H1 (cell line): ENCODE measurements around the gene TEX30. TPM values are rescaled to one million over a fixed set of nuclear protein-coding genes. Genes with fewer than 3 reads are reported as not detected.

Experiments used
- CTCF ChIA-PET: fragments of 300-600 bp; sonication (Branson Sonifier 250); formaldehyde crosslinking; loops from one replicate; lab custom pipeline; 2021; ENCODE audit not compliant: partially characterized antibody; lab: Charles Lee
- POLR2A ChIA-PET: fragments of 300-600 bp; sonication (Branson Sonifier 250); formaldehyde crosslinking; loops from one replicate; lab custom pipeline; 2021; ENCODE audit warnings: inconsistent platforms; ENCODE audit not compliant: partially characterized antibody; lab: Charles Lee
- DNase-seq, 2 experiments: peaks; one replicate each; pipeline versions ENCODE4 v3.0.0 to v3.0.0-alpha.2; 2010 to 2022; ENCODE audit warnings: low spot score in 2 of 2, low read depth in 1 of 2, mixed read lengths in 1 of 2
- FAIRE-seq: peaks from 2 replicates; lab custom pipeline; 2011; peaks lifted over from hg19 to GRCh38; lab: Jason Lieb, UNC
- H2AFZ ChIP-seq: 2 replicates; pipeline ENCODE4 v1.8.1; 2012; ENCODE audit warnings: low read length, inconsistent platforms
- H2AK5ac ChIP-seq: 2 replicates; pipeline ENCODE4 v1.6.1; 2013; ENCODE audit warnings: low read depth, low read length
- H2BK120ac ChIP-seq: replicated peaks from 2 replicates; pipeline ENCODE3; 2013; ENCODE audit warnings: low read depth, low read length, inconsistent platforms
- H2BK12ac ChIP-seq: 2 replicates; pipeline ENCODE4 v1.6.1; 2013; ENCODE audit warnings: low read depth, low read length
- H2BK15ac ChIP-seq: 2 replicates; pipeline ENCODE4 v1.6.1; 2013; ENCODE audit warnings: low read length
- H2BK20ac ChIP-seq: 2 replicates; pipeline ENCODE4 v1.6.1; 2013; ENCODE audit warnings: low read length
- H2BK5ac ChIP-seq: 2 replicates; pipeline ENCODE4 v1.6.1; 2013; ENCODE audit warnings: low read depth, low read length
- H3K14ac ChIP-seq: 2 replicates; pipeline ENCODE4 v1.6.1; 2013; ENCODE audit warnings: inconsistent platforms; ENCODE audit not compliant: insufficient read length
- H3K18ac ChIP-seq: 2 replicates; pipeline ENCODE4 v1.6.1; 2013; ENCODE audit warnings: low read length; ENCODE audit errors: extremely low read depth
- H3K23ac ChIP-seq: 2 replicates; pipeline ENCODE4 v1.6.1; 2013; ENCODE audit warnings: inconsistent platforms; ENCODE audit not compliant: insufficient read length
- H3K23me2 ChIP-seq: 2 replicates; pipeline ENCODE4 v1.6.1; 2013; ENCODE audit warnings: low read depth, low read length
- H3K27ac ChIP-seq: 2 replicates; pipeline ENCODE4 v1.6.1; 2011; ENCODE audit warnings: low read depth, low read length, inconsistent platforms
- H3K27me3 ChIP-seq, 4 experiments: replicated peaks in 1 of 4; 1 replicate in 1 of 4; 2 replicates in 3 of 4; pipeline versions ENCODE4 v1.6.1 to v1.8.1; 2011 to 2013; ENCODE audit warnings: low read length in 3 of 4, mild to moderate bottlenecking in 3 of 4, inconsistent platforms in 2 of 4, mixed read lengths in 2 of 4, moderate library complexity in 1 of 4; ENCODE audit not compliant: control insufficient read depth in 3 of 4, insufficient read depth in 3 of 4; ENCODE audit errors: extremely low read depth in 1 of 4
- H3K36me3 ChIP-seq, 4 experiments: 2 replicates each; pipeline versions ENCODE4 v1.6.1 to v1.8.1; 2011 to 2013; ENCODE audit warnings: mild to moderate bottlenecking in 4 of 4, low read length in 3 of 4, moderate library complexity in 2 of 4, control low read depth in 1 of 4, inconsistent platforms in 1 of 4; ENCODE audit not compliant: insufficient read depth in 4 of 4, control insufficient read depth in 2 of 4
- H3K4ac ChIP-seq: replicated peaks from 2 replicates; pipeline ENCODE3; 2013; ENCODE audit warnings: low read length, low read depth, mixed read lengths, inconsistent platforms; ENCODE audit not compliant: insufficient read length
- H3K4me1 ChIP-seq, 4 experiments: replicated peaks in 1 of 4; 1 replicate in 1 of 4; 2 replicates in 3 of 4; pipeline versions ENCODE4 v1.6.1 to v1.8.1; 2011 to 2013; ENCODE audit warnings: low read length in 3 of 4, inconsistent platforms in 2 of 4, mixed read lengths in 1 of 4; ENCODE audit not compliant: insufficient read depth in 4 of 4, control insufficient read depth in 3 of 4
- H3K4me2 ChIP-seq, 2 experiments: 2 replicates each; pipeline versions ENCODE4 v1.6.1 to v1.8.1; 2011 to 2013; ENCODE audit warnings: low read depth in 2 of 2, low read length in 2 of 2, control low read depth in 1 of 2, inconsistent platforms in 1 of 2, mild to moderate bottlenecking in 1 of 2; ENCODE audit not compliant: insufficient read depth in 1 of 2
- H3K4me3 ChIP-seq, 4 experiments: fragments of 200-600, 300-600 bp in 1 of 4; sonication (generic), shearing (Covaris generic), sonication (Bioruptor Twin) in 1 of 4; 2 replicates each; pipeline versions ENCODE4 v1.5.1 to v1.8.1; 2011 to 2016; ENCODE audit warnings: low read length in 4 of 4, low read depth in 3 of 4, control low read depth in 2 of 4, inconsistent platforms in 2 of 4, mild to moderate bottlenecking in 2 of 4, mixed read lengths in 1 of 4, moderate library complexity in 1 of 4; ENCODE audit not compliant: insufficient read depth in 2 of 4; ENCODE audit errors: extremely low read depth in 1 of 4
- H3K56ac ChIP-seq: replicated peaks from 2 replicates; pipeline ENCODE3; 2013; ENCODE audit warnings: low read depth, mild to moderate bottlenecking, mixed read lengths, low read length, inconsistent platforms; ENCODE audit not compliant: insufficient read length
- H3K79me1 ChIP-seq: 2 replicates; pipeline ENCODE4 v1.6.1; 2013; ENCODE audit warnings: low read depth, low read length, control low read depth
- H3K79me2 ChIP-seq, 2 experiments: 2 replicates each; pipeline versions ENCODE4 v1.6.1 to v1.8.1; 2012 to 2013; ENCODE audit warnings: low read length in 2 of 2, mild to moderate bottlenecking in 2 of 2, inconsistent platforms in 1 of 2; ENCODE audit not compliant: insufficient read depth in 2 of 2, control insufficient read depth in 1 of 2
- H3K9ac ChIP-seq, 4 experiments: replicated peaks in 1 of 4; 1 replicate in 1 of 4; 2 replicates in 3 of 4; pipeline versions ENCODE4 v1.6.1 to v1.8.1; 2011 to 2013; ENCODE audit warnings: low read depth in 3 of 4, low read length in 3 of 4, control low read depth in 2 of 4, mild to moderate bottlenecking in 2 of 4, moderate library complexity in 2 of 4, inconsistent platforms in 1 of 4; ENCODE audit errors: extremely low read depth in 1 of 4
- H3K9me3 ChIP-seq, 2 experiments: 2 replicates each; pipeline versions ENCODE4 v1.6.1 to v1.8.1; 2012 to 2013; ENCODE audit warnings: mild to moderate bottlenecking in 2 of 2, moderate library complexity in 2 of 2, control low read depth in 1 of 2, inconsistent platforms in 1 of 2, low read depth in 1 of 2, low read length in 1 of 2, mixed read lengths in 1 of 2; ENCODE audit not compliant: insufficient read depth in 2 of 2
- H4K20me1 ChIP-seq, 2 experiments: replicated peaks in 1 of 2; 2 replicates each; pipeline versions ENCODE3 to v1.8.1; 2011 to 2013; ENCODE audit warnings: inconsistent platforms in 2 of 2, low read length in 2 of 2, mild to moderate bottlenecking in 1 of 2; ENCODE audit not compliant: insufficient read depth in 2 of 2, control insufficient read depth in 1 of 2
- H4K5ac ChIP-seq: 2 replicates; pipeline ENCODE4 v1.6.1; 2013; ENCODE audit warnings: low read length, low read depth, mixed read lengths, inconsistent platforms; ENCODE audit not compliant: insufficient read length
- H4K8ac ChIP-seq: 2 replicates; pipeline ENCODE4 v1.8.0; 2013; ENCODE audit warnings: mild to moderate bottlenecking, moderate library complexity, low read length, inconsistent platforms; ENCODE audit not compliant: insufficient read depth; ENCODE audit errors: extremely low read depth
- H4K91ac ChIP-seq: replicated peaks from 2 replicates; pipeline ENCODE3; 2013; ENCODE audit warnings: low read length, mixed read lengths, inconsistent platforms; ENCODE audit not compliant: insufficient read length
- CTBP2 ChIP-seq: IDR thresholded peaks from 2 replicates; pipeline ENCODE4 v1.7.0; 2011; ENCODE audit warnings: borderline replicate concordance, mild to moderate bottlenecking, moderate library complexity, mixed read lengths, low read length; ENCODE audit not compliant: insufficient read depth, insufficient read length
- CTCF ChIP-seq, 3 experiments: IDR thresholded peaks; 1 replicate in 2 of 3; 2 replicates in 1 of 3; pipeline versions ENCODE4 v1.5.1 to v1.6.1; 2011; ENCODE audit warnings: low read length in 3 of 3, mild to moderate bottlenecking in 3 of 3, inconsistent platforms in 2 of 3, low read depth in 1 of 3, moderate library complexity in 1 of 3; ENCODE audit not compliant: insufficient read depth in 1 of 3; ENCODE audit errors: control extremely low read depth in 1 of 3
- FOSL1 ChIP-seq: IDR thresholded peaks from 2 replicates; pipeline ENCODE4 v1.6.1; 2011; ENCODE audit warnings: mild to moderate bottlenecking, low read depth, low read length, moderate library complexity; ENCODE audit not compliant: insufficient read depth
- GABPA ChIP-seq: IDR thresholded peaks from 2 replicates; pipeline ENCODE4 v1.6.1; 2011; ENCODE audit warnings: mild to moderate bottlenecking, low read length, moderate library complexity, borderline replicate concordance; ENCODE audit not compliant: insufficient read depth
- KDM1A ChIP-seq: fragments of 200-600, 300-600 bp; sonication (generic); IDR thresholded peaks from 2 replicates; pipeline ENCODE4 v1.7.1; 2016; ENCODE audit warnings: mild to moderate bottlenecking, low read length, borderline replicate concordance
- KDM4A ChIP-seq: IDR thresholded peaks from one replicate; pipeline ENCODE4 v1.7.1; 2012; ENCODE audit warnings: low read depth, mild to moderate bottlenecking, moderate library complexity, low read length, inconsistent platforms; ENCODE audit not compliant: severe bottlenecking
- MAFK ChIP-seq: IDR thresholded peaks from 2 replicates; pipeline ENCODE4 v1.6.1; 2012; ENCODE audit warnings: low read depth, mild to moderate bottlenecking, improper control_type of control experiment, low read length
- RBBP5 ChIP-seq: IDR thresholded peaks from 2 replicates; pipeline ENCODE4 v1.7.1; 2012; ENCODE audit warnings: low read depth, mild to moderate bottlenecking, inconsistent platforms, low read length, moderate library complexity, borderline replicate concordance
- RXRA ChIP-seq: IDR thresholded peaks from 2 replicates; pipeline ENCODE4 v1.6.1; 2011; ENCODE audit warnings: low read depth, mild to moderate bottlenecking, low read length, moderate library complexity; ENCODE audit not compliant: insufficient read depth
- SIX5 ChIP-seq: IDR thresholded peaks from 2 replicates; pipeline ENCODE4 v1.6.1; 2011; ENCODE audit warnings: mild to moderate bottlenecking, low read depth, low read length
- TAF7 ChIP-seq: optimal IDR thresholded peaks from 2 replicates; pipeline ENCODE3; 2011; ENCODE audit warnings: low read depth, mild to moderate bottlenecking, inconsistent platforms, low read length, moderate library complexity, borderline replicate concordance
- WGBS, 2 experiments: shearing (Covaris generic) in 1 of 2; methylation state at CpG; one replicate each; pipeline versions ENCODE4 v1.1.6 to v1.1.7; 2013 to 2015; ENCODE audit warnings: low lambda C conversion rate in 2 of 2, mixed read lengths in 2 of 2, inconsistent platforms in 1 of 2, low coverage in 1 of 2, missing lambda C conversion rate in 1 of 2; ENCODE audit not compliant: insufficient replicate concordance in 2 of 2, insufficient coverage in 1 of 2, insufficient read length in 1 of 2; ENCODE audit errors: extremely low coverage in 1 of 2, missing lambda C conversion rate in 1 of 2; 5-methylcytosine and 5-hydroxymethylcytosine counted together
- polyA plus RNA-seq, 7 experiments: library from polyadenylated mRNA; depleted of rRNA in 3 of 7; stranded (reverse) in 5 of 7; unstranded in 2 of 7; fragments of >200 nt in 5 of 7; fragments of 200-250 nt in 2 of 7; gene quantifications; 1 replicate in 5 of 7; 2 replicates in 1 of 7; 4 replicates in 1 of 7; pipeline versions ENCODE4 v1.2.1 to v1.2.3, GENCODE V29; 2011 to 2013; ENCODE audit warnings: missing spikeins in 2 of 7, mixed read lengths in 2 of 7
- total RNA-seq: library from RNA; stranded (reverse); fragmentation: NEBNext Ultra II Directional; extraction: Animal tissue kit (Norgen Biotek cat#: 25700); gene quantifications from 2 replicates; pipeline ENCODE4 v1.2.1, GENCODE V29; 2021

Gene TEX30
- total and polyA plus RNA-seq, 2 of the 8 experiments (the other 6 are each of a cell fraction or from before 2014, with no cell fraction given), result 6.5 to 10.3 TPM

GRCh38 chr13:102718746-102719145, 54.8 kb downstream of the TEX30 start:
- Histone ChIP-seq H3K79me2 (no peaks in the 10 kb centered on the region), H3K27me3 (no peaks in the 10 kb centered on the region), H3K9ac (no peak overlapping the region), H2BK20ac (no peak overlapping the region), H2BK5ac (no peak overlapping the region), H2AFZ (no peak overlapping the region), H2AK5ac (no peak overlapping the region), H3K27ac (no peak overlapping the region), H3K23me2 (peaks cover 2% of the 10 kb centered on the region; the same call in 1 of the 2 replicates), H2BK120ac (no peak overlapping the region), H3K14ac (no peak overlapping the region), H3K4ac (no peak overlapping the region), H2BK12ac (no peak overlapping the region), H2BK15ac (no peak overlapping the region), H3K9me3 (no peaks in the 10 kb centered on the region), H4K5ac (no peak overlapping the region), H3K79me1 (no peaks in the 10 kb centered on the region), H4K91ac (no peak overlapping the region), H4K8ac (no peak overlapping the region), H3K56ac (no peak overlapping the region), H3K18ac (no peak overlapping the region), H4K20me1 (no peaks in the 10 kb centered on the region), H3K4me2 (no peak overlapping the region), H3K4me1 (no peaks in the 10 kb centered on the region), H3K23ac (no peak overlapping the region), H3K36me3 (no peaks in the 10 kb centered on the region), H3K4me3 (no peak overlapping the region)
- FAIRE-seq (no peak), DNase-seq (no peak)
- TF ChIP-seq RBBP5, result no peak
- TF ChIP-seq SIX5, result no peak
- no peak for TF ChIP-seq KDM1A
- TF ChIP-seq KDM4A, result no peak
- TF ChIP-seq CTCF (IDR thresholded peaks at IDR 0.05; ENCODE audit: control extremely low read depth in 1 of 3, insufficient read depth in 1 of 3, low read depth in 1 of 3, low read length in 3 of 3), result no peak
- no peak for TF ChIP-seq CTBP2
- no peak for TF ChIP-seq RXRA
- no peak for TF ChIP-seq FOSL1
- no peak for TF ChIP-seq GABPA
- no peak for TF ChIP-seq TAF7
- no peak for TF ChIP-seq MAFK
- POLR2A ChIA-PET, result no interaction called here
- 86% methylated on average over 2 of the region's 2 CpGs; no CpG with 5 or more reads in 1 of the 2 experiments for WGBS, 2 experiments
- CTCF ChIA-PET, result interaction anchor here (0.8 to 1.5 kb wide), 2 partner anchors 11 to 21 kb away, joined by 3 read pairs; no protein-coding TSS in a partner anchor
